Stomach (tissue), 4 donors: ENCODE results near the gene SLC39A8.

Experiments used
- POLR2A ChIP-seq, 4 donors: fragments of 450-650 bp; IDR thresholded peaks; one replicate each; pipeline ENCODE4 v1.6.1; 2016; ENCODE audit warnings: antibody characterized with exemption in 4 of 4, control low read depth in 2 of 4, mild to moderate bottlenecking in 1 of 4, moderate library complexity in 1 of 4
- POLR2AphosphoS5 ChIP-seq, 3 donors: sonication (generic); formaldehyde crosslinking; IDR thresholded peaks; one replicate each; pipeline ENCODE4 v1.6.1; 2016; ENCODE audit warnings: antibody characterized with exemption in 3 of 3
- TF ChIP-seq, protein P1 (sequence below), 7 experiments: fragments of 450-650 bp in 4 of 7; fragments of 200-600 bp in 3 of 7; sonication (generic) in 3 of 7; IDR thresholded peaks; one replicate each; pipeline ENCODE4 v1.5.1; 2016 to 2019; ENCODE audit warnings: antibody characterized with exemption in 7 of 7, control low read depth in 2 of 7, mild to moderate bottlenecking in 1 of 7

DNA sequence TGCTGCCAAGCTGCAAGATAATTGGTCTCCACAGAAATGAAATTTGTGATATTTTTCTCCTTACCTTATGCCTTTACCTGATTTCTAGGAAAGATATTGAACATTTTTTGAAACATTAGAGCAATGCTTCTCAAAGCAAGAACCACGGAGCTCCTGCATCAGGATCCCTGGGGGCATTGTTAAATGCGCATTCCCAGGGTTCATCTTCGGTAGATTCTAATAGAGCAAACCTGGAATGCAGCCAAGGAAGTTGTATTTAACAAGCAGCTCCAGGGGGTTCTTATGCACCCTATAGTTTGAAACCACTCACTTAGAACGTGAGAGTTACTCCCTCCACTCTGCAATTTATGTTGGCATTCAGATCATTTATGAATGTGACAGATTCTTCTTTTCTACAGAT, 126.2 kb downstream of the SLC39A8 start:
- TF ChIP-seq, protein P1, sequence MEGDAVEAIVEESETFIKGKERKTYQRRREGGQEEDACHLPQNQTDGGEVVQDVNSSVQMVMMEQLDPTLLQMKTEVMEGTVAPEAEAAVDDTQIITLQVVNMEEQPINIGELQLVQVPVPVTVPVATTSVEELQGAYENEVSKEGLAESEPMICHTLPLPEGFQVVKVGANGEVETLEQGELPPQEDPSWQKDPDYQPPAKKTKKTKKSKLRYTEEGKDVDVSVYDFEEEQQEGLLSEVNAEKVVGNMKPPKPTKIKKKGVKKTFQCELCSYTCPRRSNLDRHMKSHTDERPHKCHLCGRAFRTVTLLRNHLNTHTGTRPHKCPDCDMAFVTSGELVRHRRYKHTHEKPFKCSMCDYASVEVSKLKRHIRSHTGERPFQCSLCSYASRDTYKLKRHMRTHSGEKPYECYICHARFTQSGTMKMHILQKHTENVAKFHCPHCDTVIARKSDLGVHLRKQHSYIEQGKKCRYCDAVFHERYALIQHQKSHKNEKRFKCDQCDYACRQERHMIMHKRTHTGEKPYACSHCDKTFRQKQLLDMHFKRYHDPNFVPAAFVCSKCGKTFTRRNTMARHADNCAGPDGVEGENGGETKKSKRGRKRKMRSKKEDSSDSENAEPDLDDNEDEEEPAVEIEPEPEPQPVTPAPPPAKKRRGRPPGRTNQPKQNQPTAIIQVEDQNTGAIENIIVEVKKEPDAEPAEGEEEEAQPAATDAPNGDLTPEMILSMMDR (IDR thresholded peaks at IDR 0.05), result no peak
- no peak for TF ChIP-seq POLR2A (IDR thresholded peaks at IDR 0.05)
- TF ChIP-seq POLR2AphosphoS5 (IDR thresholded peaks at IDR 0.05), result no peak
